Prostate gland (tissue), 2 donors: Measurements from ENCODE around the gene HDAC4.
"Not testable (repeated sequence)": the region's sequence is repeated elsewhere in the genome, so short reads cannot be mapped to it uniquely, and the experiment has no call there.

Experiments used
- CTCF ChIP-seq, 4 experiments: fragments of 200-600 bp in 2 of 4; fragments of 450-650 bp in 2 of 4; sonication (generic) in 2 of 4; IDR thresholded peaks; 1 replicate in 3 of 4; 2 replicates in 1 of 4; pipeline ENCODE4 v1.5.1; 2016 to 2019; ENCODE audit warnings: antibody characterized with exemption in 4 of 4, mild to moderate bottlenecking in 2 of 4, moderate library complexity in 2 of 4
- POLR2A ChIP-seq: fragments of 450-650 bp; IDR thresholded peaks from one replicate; pipeline ENCODE4 v1.6.1; 2016; ENCODE audit warnings: antibody characterized with exemption, mild to moderate bottlenecking
- POLR2AphosphoS5 ChIP-seq: sonication (generic); formaldehyde crosslinking; IDR thresholded peaks from one replicate; pipeline ENCODE4 v1.6.1; 2017; ENCODE audit warnings: antibody characterized with exemption

GRCh38 chr2:239038284-239038683, 362.5 kb downstream of the HDAC4 start:
- TF ChIP-seq CTCF (IDR thresholded peaks at IDR 0.05); POLR2AphosphoS5; POLR2A: not testable (repeated sequence)
